ENCODE measurements around the gene ABCB6.

DNA sequence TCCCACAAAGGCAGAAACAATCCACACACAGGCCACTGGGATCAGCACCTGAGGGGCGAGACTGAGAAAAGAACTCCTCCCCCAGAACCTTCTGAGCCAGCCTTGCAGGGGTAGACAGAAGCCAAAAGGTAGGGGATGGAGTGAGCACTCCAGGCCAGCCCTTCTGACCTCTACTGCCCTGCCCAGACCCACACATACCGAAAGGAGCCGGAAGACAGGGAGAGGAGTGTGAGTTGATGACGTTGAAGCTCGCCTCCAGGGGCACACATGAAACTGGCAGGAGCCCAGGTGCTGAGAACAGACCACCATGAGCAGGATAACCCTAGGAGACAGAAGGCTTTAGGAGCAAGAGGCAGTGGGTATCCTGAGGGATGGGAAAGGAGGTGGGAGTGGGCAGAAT lies 50.8 kb downstream of the ABCB6 start:
- no peak for TF ChIP-seq EZH2phosphoT487 (IDR thresholded peaks at IDR 0.05; ENCODE audit: insufficient read depth, low read depth)
- TF ChIP-seq EZH2 (IDR thresholded peaks at IDR 0.05; ENCODE audit: insufficient read depth, poor library complexity, severe bottlenecking) = no peak

Data from GM23248 (cell line).